Dendritic cell treated with granulocyte-macrophage colony-stimulating factor and Interleukin-4, amounts not matched to agents 40 ng/mL and 50 ng/mL, for 4 days (primary cell): Measurements from ENCODE around the gene E2F4.
A peak's percentile ranks its signal among the peaks of the same experiment; 100 is the strongest.

Source experiments
- H3K27ac Mint-ChIP-seq: one replicate; pipeline ENCODE4 v1.8.0; 2022; ENCODE audit warnings: mild to moderate bottlenecking, mixed read lengths
- H3K27me3 Mint-ChIP-seq: one replicate; pipeline ENCODE4 v1.8.0; 2022; ENCODE audit warnings: mild to moderate bottlenecking, mixed read lengths
- H3K36me3 Mint-ChIP-seq: one replicate; pipeline ENCODE4 v1.8.0; 2022; ENCODE audit warnings: low read depth, mixed read lengths
- H3K4me1 Mint-ChIP-seq: one replicate; pipeline ENCODE4 v1.8.0; 2022; ENCODE audit warnings: low read depth, mixed read lengths
- H3K4me3 Mint-ChIP-seq: one replicate; pipeline ENCODE4 v1.8.0; 2022; ENCODE audit warnings: mild to moderate bottlenecking, moderate library complexity, mixed read lengths
- H3K9me3 Mint-ChIP-seq: one replicate; pipeline ENCODE4 v1.8.0; 2022; ENCODE audit warnings: mixed read lengths
- intact Hi-C: fragments of 100-400 bp; cut with micrococcal nuclease; formaldehyde crosslinking; loops from one replicate; pipeline ENCODE4 v1.15.0; 2022

E2F4 gene

GRCh38 chr16:67228905-67229304, 37.0 kb downstream of the E2F4 start:
- H3K4me3 Mint-ChIP-seq, result no peak overlapping the region
- intact Hi-C loops, result no loop called here
- H3K27me3 Mint-ChIP-seq, result no peaks in the 10 kb centered on the region
- peaks cover 89% of the 10 kb centered on the region for H3K36me3 Mint-ChIP-seq
- peaks cover 54% of the 10 kb centered on the region for H3K4me1 Mint-ChIP-seq
- H3K9me3 Mint-ChIP-seq, result no peaks in the 10 kb centered on the region
- no peak overlapping the region for H3K27ac Mint-ChIP-seq

DNA sequence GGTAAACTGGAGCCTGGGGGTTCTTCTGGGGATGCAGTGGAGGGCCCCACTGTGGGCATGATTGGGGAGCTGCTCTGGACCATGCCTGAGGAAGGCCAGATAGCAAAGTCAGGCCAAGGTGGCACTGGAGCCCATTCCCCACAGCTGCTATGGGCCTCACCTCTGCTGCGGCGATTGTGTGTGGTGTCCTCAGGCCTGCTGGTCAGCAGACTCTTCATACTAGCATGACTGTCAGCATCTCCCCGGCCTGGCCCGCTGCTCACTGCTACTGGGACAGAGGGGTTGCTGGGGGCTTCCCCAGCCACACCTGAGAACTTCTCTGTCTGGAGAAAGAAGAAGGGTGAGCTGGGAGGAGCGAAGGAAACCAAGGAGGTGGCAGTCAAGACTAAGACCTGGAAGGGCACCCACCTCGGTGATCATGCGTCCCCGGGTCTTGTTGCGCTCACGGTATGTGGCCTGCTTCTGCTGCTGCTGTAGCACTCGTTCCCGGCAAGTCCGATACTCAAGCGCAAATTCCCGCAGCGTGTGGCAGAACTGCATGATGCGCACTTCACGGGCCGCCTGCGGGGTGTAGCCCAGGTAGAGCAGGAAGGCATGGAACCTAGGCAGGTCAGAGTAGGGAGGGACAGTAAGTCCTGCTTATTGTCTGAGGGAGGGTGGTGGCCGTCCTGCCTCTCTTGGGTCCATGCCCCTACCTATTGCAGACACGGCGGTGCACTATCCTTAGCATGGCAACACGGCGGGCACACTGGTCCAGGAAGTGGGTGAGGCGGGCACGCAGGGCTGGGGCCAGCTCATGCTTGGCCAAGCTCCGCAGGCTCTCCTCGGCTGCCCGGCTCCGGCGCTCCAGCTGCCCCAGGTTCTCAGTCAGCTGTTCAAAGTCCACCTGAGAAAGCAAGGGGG, 38.2 kb downstream of the E2F4 start:
- Mint-ChIP-seq H3K4me1 (peaks cover 48% of the 10 kb centered on the region), H3K9me3 (no peaks in the 10 kb centered on the region), H3K27me3 (no peaks in the 10 kb centered on the region), H3K27ac (no peak overlapping the region), H3K36me3 (peaks cover 94% of the 10 kb centered on the region), H3K4me3 (no peak overlapping the region)
- intact Hi-C loops, result no loop called here

DNA sequence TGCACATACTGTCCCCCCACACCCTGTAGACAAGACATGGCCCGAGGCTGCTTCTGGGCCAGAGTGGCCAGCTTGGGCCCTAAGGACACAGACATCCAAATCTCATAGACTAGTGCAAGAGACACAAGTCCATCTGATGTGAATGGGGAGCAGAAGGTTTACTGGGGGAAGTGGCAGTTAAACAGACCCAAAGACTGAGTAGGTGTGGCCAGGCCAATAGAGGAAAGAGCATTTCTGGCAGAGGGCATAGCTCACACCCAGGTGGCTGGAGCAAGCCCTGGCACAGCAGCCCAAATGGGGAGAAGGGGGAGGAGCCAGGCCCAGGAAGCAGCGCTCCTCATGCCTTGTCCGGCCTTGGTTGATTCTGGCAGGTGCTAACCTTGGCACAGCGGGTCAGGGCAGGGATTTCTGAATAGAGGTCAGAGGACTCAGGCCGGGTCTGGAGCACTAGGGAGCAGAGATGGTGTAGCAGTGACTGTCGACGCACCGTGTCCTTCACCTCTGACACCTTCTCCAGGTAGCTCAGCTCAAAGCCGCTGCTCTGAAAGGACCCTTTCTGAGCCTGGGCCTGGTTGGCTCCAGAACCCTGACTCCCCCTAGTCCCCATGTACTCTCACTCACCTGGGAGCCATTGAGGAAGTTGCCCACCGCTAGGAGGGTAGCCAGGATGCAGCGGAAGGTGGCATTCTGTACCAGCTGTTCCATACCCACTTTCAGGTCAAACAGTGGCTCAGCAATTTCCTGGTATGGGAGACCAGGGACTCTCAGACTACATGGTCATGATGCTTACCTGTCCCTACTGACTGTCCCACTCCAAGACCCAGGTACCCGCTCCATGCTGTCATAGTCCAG, 39.1 kb downstream of the E2F4 start:
- Mint-ChIP-seq H3K27ac (no peak overlapping the region), H3K27me3 (no peaks in the 10 kb centered on the region), H3K4me1 (peaks cover 42% of the 10 kb centered on the region), H3K36me3 (peaks cover 100% of the 10 kb centered on the region), H3K9me3 (no peaks in the 10 kb centered on the region), H3K4me3 (no peak overlapping the region)
- intact Hi-C loops, result no loop called here

GRCh38 chr16:67233596-67233995, 41.6 kb downstream of the E2F4 start:
- H3K4me3 Mint-ChIP-seq, result no peak overlapping the region
- H3K36me3 Mint-ChIP-seq, result peaks cover 100% of the 10 kb centered on the region
- H3K27me3 Mint-ChIP-seq, result no peaks in the 10 kb centered on the region
- no peak overlapping the region for H3K27ac Mint-ChIP-seq
- no peaks in the 10 kb centered on the region for H3K9me3 Mint-ChIP-seq
- intact Hi-C loops, result no loop called here
- peaks cover 43% of the 10 kb centered on the region for H3K4me1 Mint-ChIP-seq

GRCh38 chr16:67234180-67234597, 42.2 kb downstream of the E2F4 start:
- Mint-ChIP-seq H3K36me3 (peaks cover 100% of the 10 kb centered on the region), H3K27ac (no peak overlapping the region), H3K4me1 (peaks cover 43% of the 10 kb centered on the region)

GRCh38 chr16:67235816-67236562, 44.0 kb downstream of the E2F4 start:
- peak overlapping the region; percentile 60 for H3K27ac Mint-ChIP-seq
- H3K4me3 Mint-ChIP-seq, result no peak overlapping the region
- intact Hi-C loops, result no loop called here
- H3K4me1 Mint-ChIP-seq, result peaks cover 49% of the 10 kb centered on the region
- no peaks in the 10 kb centered on the region for H3K9me3 Mint-ChIP-seq
- H3K27me3 Mint-ChIP-seq, result no peaks in the 10 kb centered on the region
- H3K36me3 Mint-ChIP-seq, result peaks cover 91% of the 10 kb centered on the region

More at GRCh38 chr16:67234180-67234597, 42.2 kb downstream of the E2F4 start:
- Mint-ChIP-seq H3K4me3 (no peak overlapping the region), H3K9me3 (no peaks in the 10 kb centered on the region), H3K27me3 (no peaks in the 10 kb centered on the region)
- intact Hi-C loops, result no loop called here

- H3K4me3 Mint-ChIP-seq, result no peak overlapping the region
- H3K27ac Mint-ChIP-seq, result peak overlapping the region; percentile 60
- no peaks in the 10 kb centered on the region for H3K27me3 Mint-ChIP-seq
- peaks cover 83% of the 10 kb centered on the region for H3K36me3 Mint-ChIP-seq
- H3K9me3 Mint-ChIP-seq, result no peaks in the 10 kb centered on the region
- intact Hi-C loops, result no loop called here
- peaks cover 57% of the 10 kb centered on the region for H3K4me1 Mint-ChIP-seq
Measured at GRCh38 chr16:67236563-67237395, 44.8 kb downstream of the E2F4 start.

GRCh38 chr16:67237396-67238277, 45.7 kb downstream of the E2F4 start:
- Mint-ChIP-seq H3K4me1 (peaks cover 65% of the 10 kb centered on the region), H3K4me3 (no peak overlapping the region), H3K27ac (peak overlapping the region; percentile 18), H3K36me3 (peaks cover 75% of the 10 kb centered on the region), H3K9me3 (no peaks in the 10 kb centered on the region), H3K27me3 (no peaks in the 10 kb centered on the region)
- intact Hi-C loops, result no loop called here

GRCh38 chr16:67238278-67238575, 46.3 kb downstream of the E2F4 start:
- no peaks in the 10 kb centered on the region for H3K9me3 Mint-ChIP-seq
- intact Hi-C loops, result no loop called here
- no peaks in the 10 kb centered on the region for H3K27me3 Mint-ChIP-seq
- no peak overlapping the region for H3K27ac Mint-ChIP-seq
- H3K4me3 Mint-ChIP-seq, result no peak overlapping the region
- peaks cover 69% of the 10 kb centered on the region for H3K36me3 Mint-ChIP-seq
- peaks cover 70% of the 10 kb centered on the region for H3K4me1 Mint-ChIP-seq

DNA sequence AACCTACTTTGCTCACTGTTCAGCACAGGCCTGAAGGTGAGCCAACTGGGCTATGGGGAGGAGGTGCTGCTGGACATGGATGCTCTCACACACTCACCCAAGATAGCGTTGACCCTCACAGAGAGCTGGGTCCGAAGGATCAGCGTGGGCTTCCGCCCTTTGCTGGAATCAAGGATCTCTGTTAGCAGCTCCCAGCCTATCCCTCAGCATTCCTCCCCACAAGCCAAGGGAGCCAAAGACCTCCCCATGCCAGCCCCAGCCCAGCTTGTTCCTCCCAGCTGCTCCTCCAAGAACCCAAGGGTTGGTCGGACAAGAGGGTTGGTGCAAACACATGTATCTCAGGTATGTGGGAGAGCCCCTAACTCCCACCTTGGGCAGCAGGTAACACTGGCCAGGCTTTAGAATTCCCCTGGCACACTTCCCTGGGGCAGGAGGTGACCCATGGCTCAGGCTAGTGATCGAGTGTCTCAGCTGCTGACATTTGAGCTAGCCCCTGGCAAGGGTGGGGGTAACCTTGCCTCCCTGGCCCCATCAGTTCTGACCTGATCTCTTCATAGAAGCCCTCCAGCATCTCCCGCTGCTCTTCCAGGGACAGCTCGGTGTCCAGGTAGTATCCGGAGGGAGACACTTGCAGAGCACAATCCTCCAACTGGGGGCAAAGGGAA, 47.0 kb downstream of the E2F4 start:
- Mint-ChIP-seq H3K27me3 (no peaks in the 10 kb centered on the region), H3K36me3 (peaks cover 62% of the 10 kb centered on the region), H3K4me1 (peaks cover 77% of the 10 kb centered on the region), H3K9me3 (no peaks in the 10 kb centered on the region), H3K27ac (peak overlapping the region; percentile 16), H3K4me3 (no peak overlapping the region)
- intact Hi-C loops, result no loop called here

DNA sequence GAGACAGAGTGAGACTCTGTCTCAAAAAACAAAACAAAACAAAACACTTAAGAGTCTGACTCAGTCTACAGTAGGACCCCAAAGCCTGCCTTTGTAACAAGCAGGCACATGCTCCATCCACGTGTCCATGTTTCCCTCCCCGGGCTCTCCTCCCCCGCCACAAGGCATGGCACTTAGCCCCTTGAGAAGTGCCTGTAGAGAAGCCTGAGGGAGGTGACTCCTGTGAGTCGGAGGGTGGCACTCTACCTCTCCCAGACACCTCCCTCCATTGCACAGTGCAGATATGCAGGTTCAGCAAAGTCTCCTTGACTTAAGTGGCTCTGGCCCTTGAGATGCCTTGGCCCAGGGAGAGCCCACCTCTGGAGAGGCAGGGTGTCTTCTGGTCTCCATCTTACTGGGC, 48.6 kb downstream of the E2F4 start:
- H3K4me1 Mint-ChIP-seq, result peaks cover 92% of the 10 kb centered on the region
- H3K4me3 Mint-ChIP-seq, result no peak overlapping the region
- intact Hi-C loops, result loop anchor here (5.0 kb wide), 1 partner anchor 43 kb away; the partner anchor contains the start of gene ELMO3
- no peaks in the 10 kb centered on the region for H3K27me3 Mint-ChIP-seq
- H3K9me3 Mint-ChIP-seq, result no peaks in the 10 kb centered on the region
- peak overlapping the region; percentile 85 for H3K27ac Mint-ChIP-seq
- peaks cover 46% of the 10 kb centered on the region for H3K36me3 Mint-ChIP-seq
